Stomach (tissue), 9 donors: ENCODE data around the gene SPOUT1. TPM values are rescaled to one million over a fixed set of nuclear protein-coding genes. Genes with fewer than 3 reads are reported as not detected.
"Not testable (repeated sequence)": the region's sequence is repeated elsewhere in the genome, so short reads cannot be mapped to it uniquely, and the experiment has no call there.

Experiments
- DNase-seq, 2 donors: peaks; one replicate each; pipeline versions ENCODE4 v3.0.0 to v3.0.0-alpha.2; 2013 to 2019
- H3K27ac ChIP-seq, 5 donors: fragments of 200-600 bp in 4 of 5; sonication (generic) in 4 of 5; one replicate each; pipeline ENCODE4 v1.5.1; 2013 to 2019; ENCODE audit warnings: mild to moderate bottlenecking in 1 of 5, moderate library complexity in 1 of 5
- H3K27me3 ChIP-seq, 3 donors: fragments of 200-600 bp; sonication (generic); one replicate each; pipeline ENCODE4 v1.5.1; 2017 to 2019; ENCODE audit warnings: mixed run types in 1 of 3
- H3K36me3 ChIP-seq, 4 donors: fragments of 200-600 bp; sonication (generic); 1 replicate in 3 of 4; 2 replicates in 1 of 4; pipeline ENCODE4 v1.5.1; 2016 to 2019
- H3K4me1 ChIP-seq, 4 donors: fragments of 200-600 bp; sonication (generic); one replicate each; pipeline ENCODE4 v1.5.1; 2016 to 2019
- H3K4me3 ChIP-seq, 4 donors: fragments of 200-600 bp; sonication (generic) in 3 of 4; one replicate each; pipeline ENCODE4 v1.5.1; 2016 to 2019; ENCODE audit warnings: mild to moderate bottlenecking in 1 of 4
- H3K9me3 ChIP-seq, 4 donors: fragments of 200-600 bp; sonication (generic); one replicate each; pipeline ENCODE4 v1.5.1; 2016 to 2019
- EP300 ChIP-seq: sonication (generic); formaldehyde crosslinking; IDR thresholded peaks from one replicate; pipeline ENCODE4 v1.6.1; 2017; ENCODE audit warnings: antibody characterized with exemption
- POLR2A ChIP-seq, 4 donors: fragments of 450-650 bp; IDR thresholded peaks; one replicate each; pipeline ENCODE4 v1.6.1; 2016; ENCODE audit warnings: antibody characterized with exemption in 4 of 4, control low read depth in 2 of 4, mild to moderate bottlenecking in 1 of 4, moderate library complexity in 1 of 4
- POLR2AphosphoS5 ChIP-seq, 3 donors: sonication (generic); formaldehyde crosslinking; IDR thresholded peaks; one replicate each; pipeline ENCODE4 v1.6.1; 2016; ENCODE audit warnings: antibody characterized with exemption in 3 of 3
- WGBS, 5 donors: extraction: QIAGEN DNeasy Blood & Tissue Kit in 3 of 5; methylation state at CpG; one replicate each; pipeline versions ENCODE4 v1.1.5 to v1.1.7; 2013 to 2018; 5-methylcytosine and 5-hydroxymethylcytosine counted together
- intact Hi-C: fragments of 100-400 bp; cut with DNase I; formaldehyde crosslinking; loops from one replicate; pipeline ENCODE4 v1.15.1; 2023; ENCODE audit warnings: low total_unique reads
- polyA plus RNA-seq, 3 donors: library from polyadenylated mRNA; stranded (reverse); fragments of 200-250 nt; gene quantifications; one replicate each; pipeline ENCODE4 v1.2.3, GENCODE V29; 2013
- total RNA-seq, 5 donors: library from RNA; depleted of rRNA; stranded (reverse); fragments of >200 nt; gene quantifications; one replicate each; pipeline versions ENCODE4 v1.1.0 to v1.2.3, GENCODE V29; 2014 to 2016
- TF ChIP-seq, protein P1 (sequence below), 7 experiments: fragments of 450-650 bp in 4 of 7; fragments of 200-600 bp in 3 of 7; sonication (generic) in 3 of 7; IDR thresholded peaks; one replicate each; pipeline ENCODE4 v1.5.1; 2016 to 2019; ENCODE audit warnings: antibody characterized with exemption in 7 of 7, control low read depth in 2 of 7, mild to moderate bottlenecking in 1 of 7
- donor health status: healthy with polysubstance abuse.
- donor health status: Bipolar disorder and iron deficiency.
- donor health status: healthy.

SPOUT1 gene
- total and polyA plus RNA-seq, 8 donors = 11.1 to 104 (median 18.7) TPM

- H3K27me3 ChIP-seq, intact Hi-C loops, H3K36me3 ChIP-seq, H3K4me3 ChIP-seq: not testable (repeated sequence)
- Histone ChIP-seq H3K4me1 (peaks cover 0 to 22% (median 13%) of the 10 kb centered on the region in 4 donors), H3K27ac (peak overlapping the region in 1 of 5 donors; percentile 61), H3K9me3 (peaks cover 0 to 13% (median 0%) of the 10 kb centered on the region in 4 donors)
- WGBS, 5 donors = 60 to 72% (median 67%) methylated on average over 10 of the region's 10 CpGs
- TF ChIP-seq, protein P1, sequence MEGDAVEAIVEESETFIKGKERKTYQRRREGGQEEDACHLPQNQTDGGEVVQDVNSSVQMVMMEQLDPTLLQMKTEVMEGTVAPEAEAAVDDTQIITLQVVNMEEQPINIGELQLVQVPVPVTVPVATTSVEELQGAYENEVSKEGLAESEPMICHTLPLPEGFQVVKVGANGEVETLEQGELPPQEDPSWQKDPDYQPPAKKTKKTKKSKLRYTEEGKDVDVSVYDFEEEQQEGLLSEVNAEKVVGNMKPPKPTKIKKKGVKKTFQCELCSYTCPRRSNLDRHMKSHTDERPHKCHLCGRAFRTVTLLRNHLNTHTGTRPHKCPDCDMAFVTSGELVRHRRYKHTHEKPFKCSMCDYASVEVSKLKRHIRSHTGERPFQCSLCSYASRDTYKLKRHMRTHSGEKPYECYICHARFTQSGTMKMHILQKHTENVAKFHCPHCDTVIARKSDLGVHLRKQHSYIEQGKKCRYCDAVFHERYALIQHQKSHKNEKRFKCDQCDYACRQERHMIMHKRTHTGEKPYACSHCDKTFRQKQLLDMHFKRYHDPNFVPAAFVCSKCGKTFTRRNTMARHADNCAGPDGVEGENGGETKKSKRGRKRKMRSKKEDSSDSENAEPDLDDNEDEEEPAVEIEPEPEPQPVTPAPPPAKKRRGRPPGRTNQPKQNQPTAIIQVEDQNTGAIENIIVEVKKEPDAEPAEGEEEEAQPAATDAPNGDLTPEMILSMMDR (IDR thresholded peaks at IDR 0.05) = peak in 5 of 7 experiments; percentile 43 to 82 (median 54)
- peak; percentile 49 to 68 for DNase-seq
Observed at GRCh38 chr9:128851779-128852600, 22.4 kb upstream of the SPOUT1 start.

DNA sequence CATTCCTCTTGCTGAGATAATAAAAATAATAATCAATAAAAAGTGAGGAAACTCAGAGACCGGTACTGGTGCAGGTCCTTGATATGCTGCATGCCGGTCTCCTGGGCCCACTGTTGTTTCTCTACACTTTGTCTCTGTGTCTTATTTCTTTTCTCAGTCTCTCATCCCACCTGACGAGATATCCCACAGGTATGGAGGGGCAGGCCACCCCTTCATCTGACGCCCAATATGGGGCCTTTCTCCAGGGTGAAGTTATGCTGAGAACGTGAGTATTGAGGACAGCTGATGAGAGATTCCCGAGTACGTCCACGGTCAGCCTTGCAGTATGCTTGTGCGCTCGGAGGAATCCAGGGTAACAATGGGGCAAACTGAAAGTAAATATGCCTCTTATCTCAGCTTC is 21.4 kb upstream of the SPOUT1 start:
- intact Hi-C loops = not testable (repeated sequence)
- 84 to 93% (median 90%) methylated on average over 10 of the region's 10 CpGs for WGBS, 5 donors
- peaks cover under 1 to 25% (median 15%) of the 10 kb centered on the region in 4 donors for H3K4me1 ChIP-seq

GRCh38 chr9:128847803-128848202 is 18.2 kb upstream of the SPOUT1 start:
- Histone ChIP-seq H3K4me3 (no peak overlapping the region), H3K4me1 (peaks cover 4 to 22% (median 18%) of the 10 kb centered on the region in 4 donors), H3K27ac (no peak overlapping the region), H3K36me3 (peaks cover 0 to 5% (median 1%) of the 10 kb centered on the region in 4 donors), H3K9me3 (peaks cover 0 to 13% (median 0%) of the 10 kb centered on the region in 4 donors), H3K27me3 (no peaks in the 10 kb centered on the region)
- no peak for DNase-seq
- intact Hi-C loops = no loop called here
- TF ChIP-seq, protein P1 (IDR thresholded peaks at IDR 0.05) = no peak
- TF ChIP-seq POLR2AphosphoS5 (IDR thresholded peaks at IDR 0.05) (no peak), EP300 (no peak), POLR2A (IDR thresholded peaks at IDR 0.05) (no peak)
- WGBS, 5 donors = 97 to 100% (median 100%) methylated on average over 1 of the region's 1 CpG

More for the DNA sequence above, 21.4 kb upstream of the SPOUT1 start:
- H3K27ac ChIP-seq, H3K36me3 ChIP-seq, H3K27me3 ChIP-seq, DNase-seq, H3K4me3 ChIP-seq: not testable (repeated sequence)
- peaks cover 0 to 13% (median 0%) of the 10 kb centered on the region in 4 donors for H3K9me3 ChIP-seq

- Histone ChIP-seq H3K4me1 (peaks cover 4 to 12% (median 11%) of the 10 kb centered on the region in 4 donors), H3K9me3 (peaks cover 0 to 12% (median 0%) of the 10 kb centered on the region in 4 donors), H3K27me3 (no peaks in the 10 kb centered on the region), H3K4me3 (no peak overlapping the region), H3K36me3 (peaks cover 0 to 16% (median 11%) of the 10 kb centered on the region in 4 donors), H3K27ac (no peak overlapping the region)
- intact Hi-C loops = no loop called here
- TF ChIP-seq EP300 (no peak), POLR2AphosphoS5 (IDR thresholded peaks at IDR 0.05) (no peak), POLR2A (IDR thresholded peaks at IDR 0.05) (no peak)
- TF ChIP-seq, protein P1 (IDR thresholded peaks at IDR 0.05) = no peak
- no peak for DNase-seq
- WGBS, 5 donors = 92 to 100% (median 95%) methylated on average over 2 to 3 of the region's 3 CpGs
Observed at GRCh38 chr9:128846680-128847030, 17.1 kb upstream of the SPOUT1 start.
